ENCODE results near the gene CDHR1.

The CDHR1 gene

DNA sequence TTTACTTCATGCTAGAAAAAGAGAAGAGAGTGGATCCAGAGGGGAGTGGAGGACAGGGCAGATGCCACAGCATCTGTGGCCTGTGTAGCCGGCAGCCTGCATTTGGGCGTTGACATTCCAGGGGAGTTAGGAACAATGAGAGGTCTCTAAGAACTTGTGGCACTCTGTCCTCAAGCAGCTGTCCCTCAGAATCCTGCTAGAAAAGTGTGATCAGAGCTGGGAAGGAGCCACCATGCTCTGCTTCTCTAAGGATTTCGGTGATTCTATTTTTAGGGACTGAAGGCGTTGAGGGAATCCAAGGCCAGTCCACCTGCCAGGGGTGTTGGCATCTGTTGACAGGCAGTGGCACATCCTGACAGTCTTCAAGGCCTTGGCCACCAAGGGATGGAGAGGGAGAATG, 23.4 kb downstream of the CDHR1 start:
- Histone ChIP-seq H2BK120ac (ENCODE audit: low read depth, low read length) (no peak overlapping the region), H3K9me3 (ENCODE audit: control insufficient read depth, low read length) (peaks cover 6% of the 10 kb centered on the region), H2BK15ac (ENCODE audit: low read depth, poor library complexity, severe bottlenecking) (no peak overlapping the region), H4K8ac (ENCODE audit: low read length) (no peak overlapping the region), H3K79me1 (replicated peaks; ENCODE audit: low read length, poor library complexity, severe bottlenecking) (no peaks in the 10 kb centered on the region), H3K14ac (ENCODE audit: low read length in 2 of 2) (no peak overlapping the region), H3K4ac (ENCODE audit: low read depth in 1 of 2, low read length in 2 of 2) (no peak overlapping the region), H3K4me3 (ENCODE audit: insufficient read depth in 1 of 2, low read depth in 1 of 2, low read length in 2 of 2) (no peak overlapping the region), H3K18ac (ENCODE audit: low read depth in 1 of 2, low read length in 2 of 2) (no peak overlapping the region), H3K23ac (ENCODE audit: low read length in 2 of 2) (no peak overlapping the region), H2BK12ac (ENCODE audit: low read length in 2 of 2) (no peak overlapping the region), H3K27ac (ENCODE audit: low read length, poor library complexity, severe bottlenecking) (no peak overlapping the region), H2AFZ (ENCODE audit: low read depth, low read length) (no peak overlapping the region), H3K27me3 (ENCODE audit: control insufficient read depth in 1 of 2, insufficient read depth in 1 of 2, low read length in 2 of 2) (peaks cover 0 to 29% of the 10 kb centered on the region in 2 experiments), H2AK5ac (ENCODE audit: low read length, severe bottlenecking) (no peak overlapping the region), H3K4me1 (ENCODE audit: control insufficient read depth, insufficient read depth, low read depth, low read length) (no peaks in the 10 kb centered on the region), H3K4me2 (ENCODE audit: low read length, poor library complexity, severe bottlenecking) (no peak overlapping the region), H4K91ac (ENCODE audit: low read length) (no peak overlapping the region), H2BK5ac (ENCODE audit: low read depth, low read length, poor library complexity, severe bottlenecking) (no peak overlapping the region), H3K36me3 (ENCODE audit: control insufficient read depth in 1 of 2, insufficient read depth in 2 of 2, low read depth in 1 of 2, low read length in 2 of 2) (no peaks in the 10 kb centered on the region), H3K9ac (ENCODE audit: low read length) (no peak overlapping the region)
- no peak for DNase-seq
- 85% methylated on average over 4 of the region's 4 CpGs for WGBS

- H2BK12ac ChIP-seq (ENCODE audit: low read length in 2 of 2), result no peak overlapping the region
- H3K36me3 ChIP-seq (ENCODE audit: control insufficient read depth in 1 of 2, insufficient read depth in 2 of 2, low read depth in 1 of 2, low read length in 2 of 2), result no peaks in the 10 kb centered on the region
- H3K4me3 ChIP-seq (ENCODE audit: insufficient read depth in 1 of 2, low read depth in 1 of 2, low read length in 2 of 2), result no peak overlapping the region
- peaks cover under 1 to 7% of the 10 kb centered on the region in 2 experiments for H3K27me3 ChIP-seq (ENCODE audit: control insufficient read depth in 1 of 2, insufficient read depth in 1 of 2, low read length in 2 of 2)
- no peaks in the 10 kb centered on the region for H3K79me1 ChIP-seq (replicated peaks; ENCODE audit: low read length, poor library complexity, severe bottlenecking)
- peaks cover 6% of the 10 kb centered on the region for H3K9me3 ChIP-seq (ENCODE audit: control insufficient read depth, low read length)
- no peak overlapping the region for H3K27ac ChIP-seq (ENCODE audit: low read length, poor library complexity, severe bottlenecking)
- no peak overlapping the region for H3K4ac ChIP-seq (ENCODE audit: low read depth in 1 of 2, low read length in 2 of 2)
- no peak overlapping the region for H2AFZ ChIP-seq (ENCODE audit: low read depth, low read length)
- no peak overlapping the region for H4K8ac ChIP-seq (ENCODE audit: low read length)
- no peak overlapping the region for H2BK5ac ChIP-seq (ENCODE audit: low read depth, low read length, poor library complexity, severe bottlenecking)
- H3K18ac ChIP-seq (ENCODE audit: low read depth in 1 of 2, low read length in 2 of 2), result no peak overlapping the region
- H3K14ac ChIP-seq (ENCODE audit: low read length in 2 of 2), result no peak overlapping the region
- H4K91ac ChIP-seq (ENCODE audit: low read length), result no peak overlapping the region
- WGBS, result 71% methylated on average over 8 of the region's 8 CpGs
- no peak overlapping the region for H2BK15ac ChIP-seq (ENCODE audit: low read depth, poor library complexity, severe bottlenecking)
- H2AK5ac ChIP-seq (ENCODE audit: low read length, severe bottlenecking), result no peak overlapping the region
- H3K9ac ChIP-seq (ENCODE audit: low read length), result no peak overlapping the region
- H3K23ac ChIP-seq (ENCODE audit: low read length in 2 of 2), result no peak overlapping the region
- H3K4me1 ChIP-seq (ENCODE audit: control insufficient read depth, insufficient read depth, low read depth, low read length), result no peaks in the 10 kb centered on the region
- DNase-seq, result no peak
- no peak overlapping the region for H3K4me2 ChIP-seq (ENCODE audit: low read length, poor library complexity, severe bottlenecking)
- no peak overlapping the region for H2BK120ac ChIP-seq (ENCODE audit: low read depth, low read length)
Observed at GRCh38 chr10:84221916-84222315, 27.6 kb downstream of the CDHR1 start.

GRCh38 chr10:84224411-84225028, 30.2 kb downstream of the CDHR1 start:
- 41% methylated on average over 6 of the region's 6 CpGs for WGBS

GRCh38 chr10:84225427-84226173, 31.3 kb downstream of the CDHR1 start, which contains the start of gene LRIT2:
TSS of gene LRIT2 (minus strand) at chr10:84225544. CDS start at chr10:84225520, 24 bp downstream.
- Histone ChIP-seq H3K4ac (ENCODE audit: low read depth in 1 of 2, low read length in 2 of 2) (no peak within 1 kb of the TSS), H3K4me2 (ENCODE audit: low read length, poor library complexity, severe bottlenecking) (no peak within 1 kb of the TSS), H3K18ac (ENCODE audit: low read depth in 1 of 2, low read length in 2 of 2) (no peak within 1 kb of the TSS), H3K36me3 (ENCODE audit: control insufficient read depth in 1 of 2, insufficient read depth in 2 of 2, low read depth in 1 of 2, low read length in 2 of 2) (no peaks in the 10 kb centered on the region), H2BK12ac (ENCODE audit: low read length in 2 of 2) (no peak within 1 kb of the TSS), H3K79me1 (replicated peaks; ENCODE audit: low read length, poor library complexity, severe bottlenecking) (no peaks in the 10 kb centered on the region), H2BK15ac (ENCODE audit: low read depth, poor library complexity, severe bottlenecking) (no peak within 1 kb of the TSS), H2AK5ac (ENCODE audit: low read length, severe bottlenecking) (no peak within 1 kb of the TSS), H3K4me3 (ENCODE audit: insufficient read depth in 1 of 2, low read depth in 1 of 2, low read length in 2 of 2) (no peak within 1 kb of the TSS), H4K8ac (ENCODE audit: low read length) (no peak within 1 kb of the TSS), H3K14ac (ENCODE audit: low read length in 2 of 2) (no peak within 1 kb of the TSS), H3K27me3 (ENCODE audit: control insufficient read depth in 1 of 2, insufficient read depth in 1 of 2, low read length in 2 of 2) (peaks cover 3 to 7% of the 10 kb centered on the region in 2 experiments), H3K9ac (ENCODE audit: low read length) (no peak within 1 kb of the TSS), H3K23ac (ENCODE audit: low read length in 2 of 2) (no peak within 1 kb of the TSS), H4K91ac (ENCODE audit: low read length) (no peak within 1 kb of the TSS), H2BK5ac (ENCODE audit: low read depth, low read length, poor library complexity, severe bottlenecking) (no peak within 1 kb of the TSS), H2BK120ac (ENCODE audit: low read depth, low read length) (no peak within 1 kb of the TSS), H3K4me1 (ENCODE audit: control insufficient read depth, insufficient read depth, low read depth, low read length) (no peaks in the 10 kb centered on the region), H3K9me3 (ENCODE audit: control insufficient read depth, low read length) (no peaks in the 10 kb centered on the region), H3K27ac (ENCODE audit: low read length, poor library complexity, severe bottlenecking) (no peak within 1 kb of the TSS), H2AFZ (ENCODE audit: low read depth, low read length) (no peak within 1 kb of the TSS)
- WGBS, result 62% methylated on average over 5 of the region's 6 CpGs
- no peak for DNase-seq

More at GRCh38 chr10:84224411-84225028, 30.2 kb downstream of the CDHR1 start:
- Histone ChIP-seq H3K14ac (ENCODE audit: low read length in 2 of 2) (no peak overlapping the region), H4K91ac (ENCODE audit: low read length) (no peak overlapping the region), H3K23ac (ENCODE audit: low read length in 2 of 2) (no peak overlapping the region), H3K79me1 (replicated peaks; ENCODE audit: low read length, poor library complexity, severe bottlenecking) (no peaks in the 10 kb centered on the region), H3K9me3 (ENCODE audit: control insufficient read depth, low read length) (peaks cover under 1% of the 10 kb centered on the region), H2BK120ac (ENCODE audit: low read depth, low read length) (no peak overlapping the region), H2BK15ac (ENCODE audit: low read depth, poor library complexity, severe bottlenecking) (no peak overlapping the region), H3K18ac (ENCODE audit: low read depth in 1 of 2, low read length in 2 of 2) (no peak overlapping the region), H3K4ac (ENCODE audit: low read depth in 1 of 2, low read length in 2 of 2) (no peak overlapping the region), H2AK5ac (ENCODE audit: low read length, severe bottlenecking) (no peak overlapping the region), H2BK12ac (ENCODE audit: low read length in 2 of 2) (no peak overlapping the region), H3K4me1 (ENCODE audit: control insufficient read depth, insufficient read depth, low read depth, low read length) (no peaks in the 10 kb centered on the region), H3K27me3 (ENCODE audit: control insufficient read depth in 1 of 2, insufficient read depth in 1 of 2, low read length in 2 of 2) (peaks cover 3 to 5% of the 10 kb centered on the region in 2 experiments), H3K27ac (ENCODE audit: low read length, poor library complexity, severe bottlenecking) (no peak overlapping the region), H2BK5ac (ENCODE audit: low read depth, low read length, poor library complexity, severe bottlenecking) (no peak overlapping the region), H3K9ac (ENCODE audit: low read length) (no peak overlapping the region), H2AFZ (ENCODE audit: low read depth, low read length) (no peak overlapping the region), H3K4me2 (ENCODE audit: low read length, poor library complexity, severe bottlenecking) (no peak overlapping the region), H3K36me3 (ENCODE audit: control insufficient read depth in 1 of 2, insufficient read depth in 2 of 2, low read depth in 1 of 2, low read length in 2 of 2) (no peaks in the 10 kb centered on the region), H3K4me3 (ENCODE audit: insufficient read depth in 1 of 2, low read depth in 1 of 2, low read length in 2 of 2) (no peak overlapping the region), H4K8ac (ENCODE audit: low read length) (no peak overlapping the region)
- DNase-seq, result peak; percentile 1
